HepG2 (cell line): Measurements from ENCODE around the gene SPOPL. TPM values are rescaled to one million over a fixed set of nuclear protein-coding genes. Genes with fewer than 3 reads are reported as not detected.

Source experiments
- ATAC-seq: fragments of 200-7000 bp; cut with Tn5 transposase; 3 replicates; pipeline ENCODE4 v1.9.1; 2020; ENCODE audit warnings: mild to moderate bottlenecking, moderate library complexity
- BruUV-seq: library from RNA; stranded (reverse); fragments of 400-500 nt; replicated peaks from 2 replicates; lab custom pipeline; 2021; lab: Mats Ljungman, UMichigan
- CTCF ChIA-PET: fragments of 300-600 bp; formaldehyde crosslinking; extraction: SDS; loops from one replicate; lab custom pipeline; 2021; ENCODE audit warnings: low total read pairs, inconsistent platforms, low intra/inter-chr PET ratio; lab: Yijun Ruan, JAX
- POLR2A ChIA-PET: fragments of 350-600 bp; sonication (Branson Sonifier 250); formaldehyde crosslinking; loops from one replicate; lab custom pipeline; 2020; ENCODE audit warnings: antibody characterized with exemption, inconsistent platforms; lab: Yijun Ruan, JAX
- DNase-seq: peaks from one replicate; pipeline ENCODE4 v3.0.0-alpha.2; 2015; ENCODE audit warnings: low spot score
- FAIRE-seq: peaks from 3 replicates; lab custom pipeline; 2011; peaks lifted over from hg19 to GRCh38; lab: Jason Lieb, UNC
- H2AFZ ChIP-seq: one replicate; pipeline ENCODE4 v1.6.1; 2011; ENCODE audit warnings: low read length, inconsistent platforms
- H3K27ac ChIP-seq: fragments of 300-600 bp; 3 replicates; pipeline ENCODE4 v1.8.0; 2011; ENCODE audit warnings: mixed run types, mild to moderate bottlenecking, mixed read lengths, low read length, inconsistent platforms; ENCODE audit not compliant: insufficient read depth; ENCODE audit errors: extremely low read length
- H3K27me3 ChIP-seq, 2 experiments: fragments of 200-600 bp in 1 of 2; 2 replicates in 1 of 2; 3 replicates in 1 of 2; pipeline versions ENCODE4 v1.6.0 to v1.8.0; 2011; ENCODE audit warnings: low read length in 2 of 2, mild to moderate bottlenecking in 2 of 2, moderate library complexity in 2 of 2, inconsistent platforms in 1 of 2; ENCODE audit not compliant: insufficient read depth in 2 of 2, control insufficient read depth in 1 of 2
- H3K36me3 ChIP-seq, 2 experiments: fragments of 200-600 bp in 1 of 2; replicated peaks in 1 of 2; 2 replicates in 1 of 2; 3 replicates in 1 of 2; pipeline versions ENCODE4 v1.5.1 to v1.8.0; 2011; ENCODE audit warnings: low read length in 2 of 2, inconsistent platforms in 1 of 2; ENCODE audit not compliant: insufficient read depth in 2 of 2, control insufficient read depth in 1 of 2
- H3K4me1 ChIP-seq: 2 replicates; pipeline ENCODE4 v1.5.1; 2012; ENCODE audit warnings: low read length, inconsistent platforms; ENCODE audit not compliant: insufficient read depth
- H3K4me2 ChIP-seq: 2 replicates; pipeline ENCODE4 v1.6.0; 2011; ENCODE audit warnings: low read depth, low read length, inconsistent platforms
- H3K4me3 ChIP-seq, 3 experiments: fragments of 200-600 bp in 1 of 3; sonication (generic), shearing (Covaris generic) in 1 of 3; replicated peaks in 1 of 3; 2 replicates each; pipeline ENCODE4 v1.5.1; 2011 to 2016; ENCODE audit warnings: low read length in 3 of 3, inconsistent platforms in 2 of 3, low read depth in 2 of 3, mild to moderate bottlenecking in 2 of 3, control low read depth in 1 of 3, mixed read lengths in 1 of 3; ENCODE audit not compliant: insufficient read depth in 1 of 3
- H3K79me2 ChIP-seq: one replicate; pipeline ENCODE4 v1.6.1; 2011; ENCODE audit warnings: low read length, inconsistent platforms; ENCODE audit not compliant: insufficient read depth
- H3K9ac ChIP-seq: 2 replicates; pipeline ENCODE4 v1.6.0; 2011; ENCODE audit warnings: mild to moderate bottlenecking, low read depth, low read length, inconsistent platforms; ENCODE audit not compliant: insufficient read depth
- H3K9me3 ChIP-seq: 2 replicates; pipeline ENCODE4 v1.5.1; 2012; ENCODE audit warnings: mild to moderate bottlenecking, low read length
- H4K20me1 ChIP-seq: 2 replicates; pipeline ENCODE4 v1.6.0; 2011; ENCODE audit warnings: inconsistent platforms, mild to moderate bottlenecking, low read length, moderate library complexity; ENCODE audit not compliant: insufficient read depth
- ATF2 ChIP-seq: sonication (generic); formaldehyde crosslinking; IDR thresholded peaks from 2 replicates; pipeline ENCODE4 v1.4.0; 2020; ENCODE audit warnings: missing genetic modification reagents
- BCL6 ChIP-seq: IDR thresholded peaks from 2 replicates; pipeline ENCODE4 v1.6.1; 2016; ENCODE audit warnings: missing genetic modification reagents, missing compliant biosample characterization
- DNMT3B ChIP-seq: conservative IDR thresholded peaks from 2 replicates; pipeline ENCODE4 v1.6.1; 2016; ENCODE audit warnings: missing biosample characterization, control low read depth
- JUND ChIP-seq: sonication (generic); formaldehyde crosslinking; IDR thresholded peaks from 2 replicates; pipeline ENCODE4 v1.8.0; 2022; ENCODE audit warnings: mild to moderate bottlenecking, missing genetic modification reagents
- KDM5B ChIP-seq: sonication (generic); formaldehyde crosslinking; IDR thresholded peaks from 2 replicates; pipeline ENCODE4 v1.4.0; 2020; ENCODE audit warnings: missing genetic modification reagents, mild to moderate bottlenecking, borderline replicate concordance
- SKI ChIP-seq: fragments of 450-650 bp; IDR thresholded peaks from one replicate; pipeline ENCODE4 v1.6.1; 2018; ENCODE audit warnings: mild to moderate bottlenecking; ENCODE audit not compliant: partially characterized antibody
- SOX13 ChIP-seq, 3 experiments: fragments of 450-650 bp in 1 of 3; sonication (generic) in 1 of 3; formaldehyde crosslinking in 1 of 3; IDR thresholded peaks in 2 of 3; conservative IDR thresholded peaks in 1 of 3; 2 replicates each; pipeline versions ENCODE4 v1.5.0 to v1.6.1; 2016 to 2020; ENCODE audit warnings: antibody characterized with exemption in 1 of 3, mild to moderate bottlenecking in 1 of 3, missing compliant biosample characterization in 1 of 3, missing genetic modification reagents in 1 of 3, moderate library complexity in 1 of 3
- TCF7 ChIP-seq: sonication (generic); IDR thresholded peaks from 2 replicates; pipeline ENCODE4 v1.6.1; 2016; ENCODE audit warnings: antibody characterized with exemption, low read depth
- ZNF138 ChIP-seq: sonication (generic); formaldehyde crosslinking; IDR thresholded peaks from 2 replicates; pipeline ENCODE4 v1.5.0; 2020; ENCODE audit warnings: mild to moderate bottlenecking, low read depth, missing genetic modification reagents
- ZNF225 ChIP-seq: sonication (generic); formaldehyde crosslinking; IDR thresholded peaks from 2 replicates; pipeline ENCODE4 v1.4.0; 2020; ENCODE audit warnings: mild to moderate bottlenecking, missing genetic modification reagents
- ZNF232 ChIP-seq: sonication (generic); formaldehyde crosslinking; IDR thresholded peaks from 2 replicates; pipeline ENCODE4 v1.4.0; 2020; ENCODE audit warnings: missing genetic modification reagents, borderline replicate concordance
- ZNF451 ChIP-seq: sonication (generic); formaldehyde crosslinking; IDR thresholded peaks from 2 replicates; pipeline ENCODE4 v1.5.0; 2020; ENCODE audit warnings: mild to moderate bottlenecking, missing genetic modification reagents
- ZNF644 ChIP-seq: IDR thresholded peaks from 2 replicates; pipeline ENCODE4 v1.6.1; 2016; ENCODE audit warnings: low read depth
- ZNF740 ChIP-seq: sonication (generic); formaldehyde crosslinking; IDR thresholded peaks from 2 replicates; pipeline ENCODE4 v1.4.0; 2020; ENCODE audit warnings: missing genetic modification reagents
- ZNF766 ChIP-seq: sonication (generic); formaldehyde crosslinking; IDR thresholded peaks from 2 replicates; pipeline ENCODE4 v1.5.0; 2020; ENCODE audit warnings: missing genetic modification reagents, borderline replicate concordance
- ZNF891 ChIP-seq: sonication (generic); formaldehyde crosslinking; IDR thresholded peaks from 2 replicates; pipeline ENCODE4 v1.5.0; 2020; ENCODE audit warnings: mild to moderate bottlenecking, missing genetic modification reagents
- WGBS: methylation state at CpG from one replicate; pipeline ENCODE4 v1.1.6; 2017; ENCODE audit warnings: low lambda C conversion rate; 5-methylcytosine and 5-hydroxymethylcytosine counted together
- in situ Hi-C: cut with HindIII; loops from 2 replicates; pipeline ENCODE4 v1.10.0; 2017; ENCODE audit warnings: low pct_unique_long_range_greater_than_20kb; ENCODE audit not compliant: extremely low pct_ligation_motif_present
- intact Hi-C: fragments of 100-400 bp; cut with micrococcal nuclease; formaldehyde crosslinking; loops from one replicate; pipeline ENCODE4 v1.10.0; 2022; ENCODE audit not compliant: unreplicated experiment
- polyA plus RNA-seq, 8 experiments: library from polyadenylated mRNA; depleted of rRNA in 3 of 8; stranded (reverse) in 7 of 8; unstranded in 1 of 8; fragments of >200 nt; fragmentation: Illumina TruSeq in 4 of 8; extraction: Trizol in 4 of 8; gene quantifications; 2 replicates each; pipeline versions ENCODE4 v1.2.1 to v1.2.3, GENCODE V29; 2011 to 2016; ENCODE audit warnings: low read depth in 4 of 8, missing spikeins in 1 of 8, mixed read lengths in 1 of 8; ENCODE audit not compliant: insufficient read depth in 1 of 8
- total RNA-seq, 5 experiments: library from RNA; depleted of rRNA; stranded (reverse); fragments of >200 nt; fragmentation: Illumina TruSeq; extraction: Trizol; gene quantifications; 2 replicates each; pipeline ENCODE4 v1.2.3, GENCODE V29; 2016; ENCODE audit warnings: low read depth in 1 of 5
- TF ChIP-seq, protein P1 (sequence below): IDR thresholded peaks from 2 replicates; pipeline ENCODE4 v1.6.1; 2016; ENCODE audit warnings: low read depth
- TF ChIP-seq, protein P2 (sequence below): sonication (generic); formaldehyde crosslinking; IDR thresholded peaks from 2 replicates; pipeline ENCODE4 v1.8.1; 2022; ENCODE audit warnings: mild to moderate bottlenecking, missing genetic modification reagents
- TF ChIP-seq, protein P3 (sequence below): sonication (generic); IDR thresholded peaks from 2 replicates; pipeline ENCODE4 v1.6.1; 2016; ENCODE audit warnings: low read depth, borderline replicate concordance

The SPOPL gene
- total and polyA plus RNA-seq, 2 of the 13 experiments (the other 11 are each of a cell fraction or from before 2014, with no cell fraction given): 12.6 to 51.6 TPM

- H3K79me2 ChIP-seq: peaks cover 96% of the 10 kb centered on the region
- H3K27me3 ChIP-seq: no peaks in the 10 kb centered on the region
- ChIA-PET CTCF (no interaction called here), POLR2A (interaction anchor here (1.2 to 4.3 kb wide), 3 partner anchors 14 to 25 kb away, joined by 4 to 24 read pairs (median 9); partner anchors contain the start of gene SPOPL)
- H3K4me2 ChIP-seq: peak overlapping the region; percentile 21
- intact Hi-C loops (no loop called here), in situ Hi-C loops (no loop called here)
- peaks cover 47% of the 10 kb centered on the region for H3K4me1 ChIP-seq
- 81% methylated on average over 3 of the region's 3 CpGs for WGBS
- H2AFZ ChIP-seq: no peak overlapping the region
- H3K36me3 ChIP-seq: no peaks in the 10 kb centered on the region; a peak in 1 of 5 replicates
- H3K27ac ChIP-seq: peak overlapping the region; percentile 10
- no peaks in the 10 kb centered on the region for H3K9me3 ChIP-seq
- no peak overlapping the region for H3K4me3 ChIP-seq
- ATAC-seq: peak; percentile 76
- no peak overlapping the region for H3K9ac ChIP-seq
- peaks cover 41% of the 10 kb centered on the region for H4K20me1 ChIP-seq
- no peak for FAIRE-seq
- no TSS peak for BruUV-seq
- DNase-seq: peak; percentile 72
- TF ChIP-seq ZNF225 (CRISPR knock-in tag) (no peak), ATF2 (peak; percentile 76; the same call in 1 of the 2 replicates), ZNF891 (CRISPR knock-in tag) (no peak), DNMT3B (CRISPR knock-in tag) (0 out of 2 replicates have a peak, but pooled peaks have one; percentile 53), SKI (no peak), JUND (no peak), ZNF451 (CRISPR knock-in tag) (no peak), ZNF138 (CRISPR knock-in tag) (no peak), ZNF232 (no peak), ZNF644 (CRISPR knock-in tag) (0 out of 2 replicates have a peak, but pooled peaks have one; percentile 16), BCL6 (CRISPR knock-in tag) (0 out of 2 replicates have a peak, but pooled peaks have one; percentile 15), SOX13 (IDR thresholded peaks at IDR 0.05) (no peak), SOX13 (CRISPR knock-in tag; conservative IDR thresholded peaks at IDR 0.05 in 1 of 2, IDR thresholded peaks at IDR 0.05 in 1 of 2) (peak in 1 of 2 experiments; percentile 66; a peak in 2 of 4 replicates), ZNF766 (CRISPR knock-in tag) (no peak), TCF7 (peak; percentile 52), ZNF740 (CRISPR knock-in tag) (no peak), KDM5B (CRISPR knock-in tag) (no peak)
- TF ChIP-seq, protein P1, sequence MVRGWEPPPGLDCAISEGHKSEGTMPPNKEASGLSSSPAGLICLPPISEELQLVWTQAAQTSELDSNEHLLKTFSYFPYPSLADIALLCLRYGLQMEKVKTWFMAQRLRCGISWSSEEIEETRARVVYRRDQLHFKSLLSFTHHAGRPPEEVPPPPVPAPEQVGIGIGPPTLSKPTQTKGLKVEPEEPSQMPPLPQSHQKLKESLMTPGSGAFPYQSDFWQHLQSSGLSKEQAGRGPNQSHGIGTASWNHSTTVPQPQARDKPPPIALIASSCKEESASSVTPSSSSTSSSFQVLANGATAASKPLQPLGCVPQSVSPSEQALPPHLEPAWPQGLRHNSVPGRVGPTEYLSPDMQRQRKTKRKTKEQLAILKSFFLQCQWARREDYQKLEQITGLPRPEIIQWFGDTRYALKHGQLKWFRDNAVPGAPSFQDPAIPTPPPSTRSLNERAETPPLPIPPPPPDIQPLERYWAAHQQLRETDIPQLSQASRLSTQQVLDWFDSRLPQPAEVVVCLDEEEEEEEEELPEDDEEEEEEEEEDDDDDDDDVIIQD (CRISPR knock-in tag): 0 out of 2 replicates have a peak, but pooled peaks have one; percentile 21
- TF ChIP-seq, protein P2, sequence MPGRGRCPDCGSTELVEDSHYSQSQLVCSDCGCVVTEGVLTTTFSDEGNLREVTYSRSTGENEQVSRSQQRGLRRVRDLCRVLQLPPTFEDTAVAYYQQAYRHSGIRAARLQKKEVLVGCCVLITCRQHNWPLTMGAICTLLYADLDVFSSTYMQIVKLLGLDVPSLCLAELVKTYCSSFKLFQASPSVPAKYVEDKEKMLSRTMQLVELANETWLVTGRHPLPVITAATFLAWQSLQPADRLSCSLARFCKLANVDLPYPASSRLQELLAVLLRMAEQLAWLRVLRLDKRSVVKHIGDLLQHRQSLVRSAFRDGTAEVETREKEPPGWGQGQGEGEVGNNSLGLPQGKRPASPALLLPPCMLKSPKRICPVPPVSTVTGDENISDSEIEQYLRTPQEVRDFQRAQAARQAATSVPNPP: no peak
- TF ChIP-seq, protein P3, sequence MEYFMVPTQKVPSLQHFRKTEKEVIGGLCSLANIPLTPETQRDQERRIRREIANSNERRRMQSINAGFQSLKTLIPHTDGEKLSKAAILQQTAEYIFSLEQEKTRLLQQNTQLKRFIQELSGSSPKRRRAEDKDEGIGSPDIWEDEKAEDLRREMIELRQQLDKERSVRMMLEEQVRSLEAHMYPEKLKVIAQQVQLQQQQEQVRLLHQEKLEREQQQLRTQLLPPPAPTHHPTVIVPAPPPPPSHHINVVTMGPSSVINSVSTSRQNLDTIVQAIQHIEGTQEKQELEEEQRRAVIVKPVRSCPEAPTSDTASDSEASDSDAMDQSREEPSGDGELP: no peak
Measured at GRCh38 chr2:138516030-138516704, 14.6 kb downstream of the SPOPL start.
